Astrocyte (in vitro differentiated cells and primary cell): ENCODE results near the gene MSMO1.

Experiments
- EZH2 ChIP-seq: IDR thresholded peaks from 2 replicates; pipeline ENCODE4 v1.6.1; 2012; ENCODE audit warnings: mild to moderate bottlenecking, low read length, inconsistent platforms; ENCODE audit not compliant: insufficient read depth
- TF ChIP-seq, protein P1 (sequence below): IDR thresholded peaks from 2 replicates; pipeline ENCODE4 v1.5.1; 2011; ENCODE audit warnings: low read depth, mild to moderate bottlenecking, inconsistent platforms, low read length, moderate library complexity; ENCODE audit not compliant: insufficient read depth

DNA sequence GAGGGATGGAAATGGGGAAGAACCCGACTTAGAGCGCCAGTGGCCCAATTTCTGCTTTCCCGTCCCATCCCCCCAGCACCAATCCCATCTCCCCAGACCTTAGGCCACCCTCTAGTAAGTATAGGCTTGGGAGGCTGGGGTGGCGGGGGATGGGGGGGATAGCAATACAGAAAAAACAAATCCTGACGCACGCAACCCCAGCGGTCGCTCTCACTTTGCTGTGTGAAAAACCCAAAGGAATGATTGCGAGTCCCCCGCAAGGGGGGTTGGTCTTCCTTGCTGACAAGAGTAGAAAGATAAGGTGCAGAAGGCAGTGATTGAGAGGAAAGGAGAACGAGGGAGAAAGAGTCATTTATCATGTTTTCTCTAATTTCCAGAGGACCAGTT is 52.2 kb downstream of the MSMO1 start:
- TF ChIP-seq, protein P1, sequence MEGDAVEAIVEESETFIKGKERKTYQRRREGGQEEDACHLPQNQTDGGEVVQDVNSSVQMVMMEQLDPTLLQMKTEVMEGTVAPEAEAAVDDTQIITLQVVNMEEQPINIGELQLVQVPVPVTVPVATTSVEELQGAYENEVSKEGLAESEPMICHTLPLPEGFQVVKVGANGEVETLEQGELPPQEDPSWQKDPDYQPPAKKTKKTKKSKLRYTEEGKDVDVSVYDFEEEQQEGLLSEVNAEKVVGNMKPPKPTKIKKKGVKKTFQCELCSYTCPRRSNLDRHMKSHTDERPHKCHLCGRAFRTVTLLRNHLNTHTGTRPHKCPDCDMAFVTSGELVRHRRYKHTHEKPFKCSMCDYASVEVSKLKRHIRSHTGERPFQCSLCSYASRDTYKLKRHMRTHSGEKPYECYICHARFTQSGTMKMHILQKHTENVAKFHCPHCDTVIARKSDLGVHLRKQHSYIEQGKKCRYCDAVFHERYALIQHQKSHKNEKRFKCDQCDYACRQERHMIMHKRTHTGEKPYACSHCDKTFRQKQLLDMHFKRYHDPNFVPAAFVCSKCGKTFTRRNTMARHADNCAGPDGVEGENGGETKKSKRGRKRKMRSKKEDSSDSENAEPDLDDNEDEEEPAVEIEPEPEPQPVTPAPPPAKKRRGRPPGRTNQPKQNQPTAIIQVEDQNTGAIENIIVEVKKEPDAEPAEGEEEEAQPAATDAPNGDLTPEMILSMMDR: no peak
- TF ChIP-seq EZH2: no peak
